ENCODE measurements around the gene NFKB1.

GRCh38 chr4:102600689-102601088 lies 99.5 kb downstream of the NFKB1 start:
- TF ChIP-seq CTCF (IDR thresholded peaks at IDR 0.05), result no peak
- TF ChIP-seq EP300 (IDR thresholded peaks at IDR 0.05), result no peak
- TF ChIP-seq POLR2A (IDR thresholded peaks at IDR 0.05), result no peak
